ENCODE results near the gene ARHGAP11A.

The ARHGAP11A gene

DNA sequence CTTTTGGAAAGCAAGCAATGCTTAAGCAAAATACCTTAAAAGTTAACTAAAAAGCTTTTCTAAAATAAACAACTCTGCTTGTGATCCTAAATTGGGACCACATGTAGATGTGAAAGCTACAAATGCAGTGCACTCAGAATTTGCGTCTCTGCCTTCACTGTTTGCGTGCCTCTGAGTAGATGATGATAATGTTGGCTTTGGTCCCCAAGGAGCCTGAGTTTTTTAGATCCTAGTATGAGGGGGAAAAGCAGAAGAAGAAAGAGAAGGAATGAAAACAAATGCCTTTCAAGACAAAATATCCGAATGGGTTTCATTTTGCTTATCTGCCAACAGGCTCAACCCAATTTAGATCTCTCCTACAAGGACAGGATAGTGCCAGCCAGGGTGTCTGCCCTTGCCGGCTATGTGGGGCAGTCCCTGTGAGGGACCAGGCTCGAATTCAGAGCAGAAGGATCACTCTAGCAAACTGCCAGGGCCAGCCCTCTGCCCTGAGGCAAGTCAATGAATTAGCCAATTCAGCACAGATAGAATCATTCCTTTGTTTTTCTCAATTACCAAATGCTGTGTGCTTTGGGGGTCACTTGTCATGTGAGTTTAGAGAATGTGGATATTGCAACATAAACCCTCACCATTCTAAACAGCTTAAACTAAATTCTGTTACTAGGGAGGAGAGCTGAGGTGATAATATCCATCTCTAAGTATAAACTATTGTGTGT lies 54.8 kb downstream of the ARHGAP11A start:
- no peaks in the 10 kb centered on the region for H3K9me3 Mint-ChIP-seq
- H3K36me3 Mint-ChIP-seq (ENCODE audit: low read depth), result no peaks in the 10 kb centered on the region
- H3K4me3 Mint-ChIP-seq, result no peak overlapping the region
- H3K27me3 Mint-ChIP-seq (ENCODE audit: low read depth), result no peaks in the 10 kb centered on the region
- no peak overlapping the region for H3K27ac Mint-ChIP-seq
- no peaks in the 10 kb centered on the region for H3K4me1 Mint-ChIP-seq (ENCODE audit: low read depth)

- Mint-ChIP-seq H3K9me3 (no peaks in the 10 kb centered on the region), H3K36me3 (ENCODE audit: low read depth) (no peaks in the 10 kb centered on the region), H3K4me3 (no peak overlapping the region), H3K27me3 (ENCODE audit: low read depth) (no peaks in the 10 kb centered on the region), H3K4me1 (ENCODE audit: low read depth) (no peaks in the 10 kb centered on the region), H3K27ac (no peak overlapping the region)
These were observed 55.3 kb downstream of the ARHGAP11A start for GRCh38 chr15:32670623-32671022.

DNA sequence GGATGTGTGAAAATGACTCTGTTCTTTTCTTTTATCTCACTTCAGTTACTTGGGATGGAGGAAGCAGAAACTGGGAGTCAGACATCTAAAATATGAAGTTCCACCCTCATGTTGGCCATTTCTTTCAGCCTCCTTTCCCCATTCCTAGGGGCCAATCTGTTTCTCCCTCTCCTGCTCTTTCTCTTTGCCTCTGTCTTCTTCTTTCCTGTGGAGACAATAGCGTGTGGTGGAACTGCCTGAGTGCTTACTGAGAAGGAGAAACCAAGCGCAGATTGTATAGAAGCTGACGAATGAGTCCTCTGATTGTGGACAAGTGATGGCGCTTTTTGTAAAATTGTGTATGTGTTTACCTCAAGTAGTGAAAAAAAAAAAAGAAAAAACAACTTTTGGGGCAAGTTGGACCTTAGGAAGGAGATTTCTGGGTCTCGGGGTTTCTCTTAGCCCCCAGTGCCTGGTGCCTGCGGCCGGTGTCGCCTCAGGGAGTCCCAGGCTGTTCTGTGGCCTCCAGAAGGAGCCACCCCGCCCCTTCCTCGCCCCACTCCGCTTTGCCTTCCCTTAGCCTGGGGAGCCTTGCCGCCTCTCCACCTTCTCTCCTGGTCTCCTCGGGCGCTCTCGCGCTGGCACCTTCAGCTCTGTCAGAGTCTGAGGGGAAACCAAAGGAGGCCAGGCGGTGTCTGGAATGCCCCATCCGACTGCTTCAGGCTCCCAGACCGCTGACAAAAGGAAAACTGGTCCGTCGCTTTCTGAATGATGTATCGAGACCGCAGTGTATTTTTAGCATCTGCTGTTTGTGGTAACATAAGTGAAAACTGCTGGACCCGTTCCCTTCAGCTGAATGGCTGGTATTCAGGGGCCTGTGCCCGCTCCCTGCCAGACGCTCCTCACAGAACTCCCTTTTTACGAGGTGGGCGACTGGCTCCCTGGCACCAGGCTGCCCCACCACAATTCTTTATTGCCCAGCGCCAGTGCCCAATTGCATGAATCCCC lies 56.3 kb downstream of the ARHGAP11A start:
- Mint-ChIP-seq H3K27ac (no peak overlapping the region), H3K4me3 (no peak overlapping the region), H3K27me3 (ENCODE audit: low read depth) (no peaks in the 10 kb centered on the region), H3K4me1 (ENCODE audit: low read depth) (no peaks in the 10 kb centered on the region), H3K36me3 (ENCODE audit: low read depth) (no peaks in the 10 kb centered on the region), H3K9me3 (no peaks in the 10 kb centered on the region)

DNA sequence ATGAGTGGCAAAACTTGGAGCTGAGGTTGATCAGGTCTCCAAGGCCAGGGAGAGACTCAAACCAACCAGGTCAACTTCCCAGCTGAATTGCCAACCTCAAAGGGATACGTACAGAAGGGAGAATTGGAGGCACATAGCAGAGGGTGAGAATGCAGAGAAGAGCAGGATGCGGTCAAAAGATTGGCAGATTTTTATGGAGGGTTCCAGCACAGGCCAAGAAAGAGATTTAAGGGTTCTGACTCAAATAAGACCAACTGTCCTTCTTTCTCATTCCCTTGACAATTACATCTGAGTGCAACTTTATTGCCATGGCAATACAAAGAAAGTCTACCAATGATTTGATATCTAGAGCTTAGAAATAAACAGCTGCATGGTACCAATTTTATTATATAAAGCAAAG lies 59.4 kb downstream of the ARHGAP11A start:
- H3K27ac Mint-ChIP-seq, result no peak overlapping the region
- no peaks in the 10 kb centered on the region for H3K36me3 Mint-ChIP-seq (ENCODE audit: low read depth)
- H3K9me3 Mint-ChIP-seq, result no peaks in the 10 kb centered on the region
- no peak overlapping the region for H3K4me3 Mint-ChIP-seq
- H3K4me1 Mint-ChIP-seq (ENCODE audit: low read depth), result no peaks in the 10 kb centered on the region
- H3K27me3 Mint-ChIP-seq (ENCODE audit: low read depth), result no peaks in the 10 kb centered on the region

DNA sequence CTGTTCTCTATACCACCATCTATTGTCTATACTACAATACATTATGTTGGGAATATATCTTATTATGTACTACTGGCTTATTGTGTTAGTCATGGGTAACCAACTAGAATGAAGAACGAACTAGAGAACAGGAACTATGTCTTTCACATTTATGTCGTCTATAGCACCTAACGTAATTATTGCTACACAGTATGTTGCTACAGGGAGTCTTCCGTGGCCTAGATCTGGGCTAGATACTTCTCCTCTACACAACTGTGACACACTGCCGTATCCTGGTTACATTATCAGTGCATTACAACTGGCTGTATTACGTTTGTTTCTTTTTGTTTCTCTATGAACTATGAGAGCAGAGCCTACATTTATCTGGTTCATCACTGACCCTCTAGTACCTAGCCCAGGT lies 60.2 kb downstream of the ARHGAP11A start:
- no peaks in the 10 kb centered on the region for H3K9me3 Mint-ChIP-seq

GRCh38 chr15:32676169-32676568 lies 60.9 kb downstream of the ARHGAP11A start:
- Mint-ChIP-seq H3K9me3 (no peaks in the 10 kb centered on the region), H3K4me3 (no peak overlapping the region), H3K36me3 (ENCODE audit: low read depth) (no peaks in the 10 kb centered on the region), H3K27me3 (ENCODE audit: low read depth) (no peaks in the 10 kb centered on the region), H3K4me1 (ENCODE audit: low read depth) (no peaks in the 10 kb centered on the region), H3K27ac (no peak overlapping the region)

More for the DNA sequence above, 60.2 kb downstream of the ARHGAP11A start:
- H3K36me3 Mint-ChIP-seq (ENCODE audit: low read depth), result no peaks in the 10 kb centered on the region
- no peaks in the 10 kb centered on the region for H3K27me3 Mint-ChIP-seq (ENCODE audit: low read depth)
- no peak overlapping the region for H3K4me3 Mint-ChIP-seq
- no peak overlapping the region for H3K27ac Mint-ChIP-seq
- H3K4me1 Mint-ChIP-seq (ENCODE audit: low read depth), result no peaks in the 10 kb centered on the region

GRCh38 chr15:32677238-32677750 lies 62.0 kb downstream of the ARHGAP11A start:
- no peaks in the 10 kb centered on the region for H3K27me3 Mint-ChIP-seq (ENCODE audit: low read depth)
- no peak overlapping the region for H3K4me3 Mint-ChIP-seq
- H3K27ac Mint-ChIP-seq, result no peak overlapping the region
- no peaks in the 10 kb centered on the region for H3K36me3 Mint-ChIP-seq (ENCODE audit: low read depth)
- no peaks in the 10 kb centered on the region for H3K4me1 Mint-ChIP-seq (ENCODE audit: low read depth)
- no peaks in the 10 kb centered on the region for H3K9me3 Mint-ChIP-seq

DNA sequence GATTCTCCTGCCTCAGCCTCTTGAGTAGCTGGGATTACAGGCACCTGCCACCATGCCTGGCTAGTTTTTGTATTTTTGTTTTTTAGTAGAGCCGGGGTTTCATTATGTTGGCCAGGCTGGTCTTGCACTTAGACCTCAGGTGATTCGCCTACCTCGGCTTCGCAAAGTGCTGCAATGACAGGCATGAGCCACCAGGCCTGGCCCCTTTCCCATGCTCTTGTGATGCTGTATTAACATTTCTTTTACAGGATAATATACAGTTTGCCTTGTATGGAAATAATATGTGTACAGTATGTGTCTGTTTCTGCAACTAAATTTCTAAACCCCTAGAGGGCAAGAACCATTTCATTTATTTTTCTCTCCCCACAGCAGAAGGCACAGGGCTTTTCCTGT lies 64.0 kb downstream of the ARHGAP11A start:
- peaks cover 8% of the 10 kb centered on the region for H3K4me1 Mint-ChIP-seq (ENCODE audit: low read depth)
- H3K27me3 Mint-ChIP-seq (ENCODE audit: low read depth), result no peaks in the 10 kb centered on the region
- H3K4me3 Mint-ChIP-seq, result no peak overlapping the region
- H3K36me3 Mint-ChIP-seq (ENCODE audit: low read depth), result peaks cover 5% of the 10 kb centered on the region
- H3K27ac Mint-ChIP-seq, result no peak overlapping the region
- H3K9me3 Mint-ChIP-seq, result no peaks in the 10 kb centered on the region

GRCh38 chr15:32682569-32682968 lies 67.3 kb downstream of the ARHGAP11A start:
- Mint-ChIP-seq H3K36me3 (ENCODE audit: low read depth) (peaks cover 11% of the 10 kb centered on the region), H3K4me3 (no peak overlapping the region), H3K9me3 (no peaks in the 10 kb centered on the region), H3K27ac (no peak overlapping the region), H3K27me3 (ENCODE audit: low read depth) (no peaks in the 10 kb centered on the region), H3K4me1 (ENCODE audit: low read depth) (peaks cover 11% of the 10 kb centered on the region)

DNA sequence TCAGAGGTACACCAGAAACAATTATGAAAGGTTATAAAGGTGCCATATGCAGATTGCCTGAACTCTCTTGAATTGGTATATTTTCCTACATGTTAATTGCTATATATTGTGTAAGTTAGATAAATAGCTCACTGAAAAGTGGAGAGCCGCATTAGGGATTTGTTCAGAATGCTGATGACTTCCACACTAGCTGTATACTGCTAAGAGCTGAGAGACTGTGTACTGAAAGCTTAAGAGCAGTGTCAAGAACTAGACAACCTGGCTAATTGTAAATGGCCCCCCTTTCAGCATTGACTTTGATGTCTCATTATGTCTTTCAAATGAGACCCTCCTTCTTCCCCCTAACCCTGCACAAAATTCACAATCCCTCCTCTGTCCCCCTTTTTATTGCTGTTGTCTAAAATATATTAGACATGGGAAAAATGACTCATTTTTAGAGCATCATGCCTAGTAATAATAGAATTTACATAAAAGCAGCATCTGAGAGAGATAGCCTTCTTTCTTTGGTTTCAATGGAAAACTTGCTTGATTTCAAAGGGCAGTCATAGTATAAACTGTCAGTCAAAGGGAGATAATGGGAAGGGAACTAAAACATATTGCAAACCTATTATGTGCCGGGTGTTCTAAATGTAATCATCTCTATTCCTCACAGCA lies 67.8 kb downstream of the ARHGAP11A start:
- Mint-ChIP-seq H3K4me3 (no peak overlapping the region), H3K36me3 (ENCODE audit: low read depth) (peaks cover 11% of the 10 kb centered on the region), H3K27me3 (ENCODE audit: low read depth) (no peaks in the 10 kb centered on the region), H3K4me1 (ENCODE audit: low read depth) (peaks cover 11% of the 10 kb centered on the region), H3K9me3 (no peaks in the 10 kb centered on the region), H3K27ac (no peak overlapping the region)

GRCh38 chr15:32683906-32684584 lies 68.7 kb downstream of the ARHGAP11A start:
- Mint-ChIP-seq H3K27me3 (ENCODE audit: low read depth) (no peaks in the 10 kb centered on the region), H3K27ac (no peak overlapping the region), H3K4me1 (ENCODE audit: low read depth) (peaks cover 11% of the 10 kb centered on the region), H3K36me3 (ENCODE audit: low read depth) (peaks cover 11% of the 10 kb centered on the region), H3K9me3 (no peaks in the 10 kb centered on the region), H3K4me3 (no peak overlapping the region)

DNA sequence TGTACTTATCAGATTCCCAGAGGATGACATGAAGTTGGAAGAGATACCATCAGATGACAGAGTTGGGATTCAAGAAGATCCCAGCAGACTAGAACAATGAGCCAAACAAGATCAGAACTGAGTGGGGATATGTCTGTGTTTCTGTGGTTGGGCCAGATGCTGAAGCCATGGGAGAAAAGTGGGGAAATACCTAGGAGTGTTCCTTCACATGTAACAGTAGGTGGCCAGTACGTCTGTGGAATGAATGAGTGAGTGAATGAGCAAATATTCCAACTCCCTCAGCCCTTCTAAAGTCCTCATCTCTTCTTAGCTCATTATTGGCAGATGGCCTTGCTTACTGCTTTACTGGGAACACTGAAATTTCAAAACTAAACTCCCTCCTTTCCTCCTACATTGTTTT lies 70.3 kb downstream of the ARHGAP11A start:
- H3K9me3 Mint-ChIP-seq, result no peaks in the 10 kb centered on the region
- no peak overlapping the region for H3K27ac Mint-ChIP-seq
- no peaks in the 10 kb centered on the region for H3K27me3 Mint-ChIP-seq (ENCODE audit: low read depth)
- no peak overlapping the region for H3K4me3 Mint-ChIP-seq
- H3K36me3 Mint-ChIP-seq (ENCODE audit: low read depth), result peaks cover 11% of the 10 kb centered on the region
- peaks cover 11% of the 10 kb centered on the region for H3K4me1 Mint-ChIP-seq (ENCODE audit: low read depth)

- H3K36me3 Mint-ChIP-seq (ENCODE audit: low read depth), result peaks cover 11% of the 10 kb centered on the region
- H3K27me3 Mint-ChIP-seq (ENCODE audit: low read depth), result no peaks in the 10 kb centered on the region
- H3K4me1 Mint-ChIP-seq (ENCODE audit: low read depth), result peaks cover 11% of the 10 kb centered on the region
- no peak overlapping the region for H3K27ac Mint-ChIP-seq
- no peak overlapping the region for H3K4me3 Mint-ChIP-seq
- H3K9me3 Mint-ChIP-seq, result no peaks in the 10 kb centered on the region
These were observed 72.3 kb downstream of the ARHGAP11A start for GRCh38 chr15:32687556-32687955.

GRCh38 chr15:32688151-32688639 lies 72.9 kb downstream of the ARHGAP11A start:
- H3K9me3 Mint-ChIP-seq, result no peaks in the 10 kb centered on the region
- H3K4me1 Mint-ChIP-seq (ENCODE audit: low read depth), result peaks cover 11% of the 10 kb centered on the region
- no peak overlapping the region for H3K4me3 Mint-ChIP-seq
- no peaks in the 10 kb centered on the region for H3K27me3 Mint-ChIP-seq (ENCODE audit: low read depth)
- no peak overlapping the region for H3K27ac Mint-ChIP-seq
- peaks cover 11% of the 10 kb centered on the region for H3K36me3 Mint-ChIP-seq (ENCODE audit: low read depth)
